Fibroblast of villous mesenchyme (primary cell): ENCODE data around the gene ESRRB. TPM values are rescaled to one million over a fixed set of nuclear protein-coding genes. Genes with fewer than 3 reads are reported as not detected.
"Not testable (repeated sequence)": the region's sequence is repeated elsewhere in the genome, so short reads cannot be mapped to it uniquely, and the experiment has no call there.

Source experiments
- DNase-seq: peaks from one replicate; pipeline ENCODE4 v3.0.0-alpha.2; 2010; ENCODE audit warnings: low read depth
- H3K4me3 ChIP-seq: 2 replicates; pipeline ENCODE4 v1.5.1; 2011; ENCODE audit warnings: low read depth, mild to moderate bottlenecking, low read length
- CTCF ChIP-seq: IDR thresholded peaks from 2 replicates; pipeline ENCODE4 v1.5.1; 2012; ENCODE audit warnings: low read depth, mild to moderate bottlenecking, low read length; ENCODE audit not compliant: insufficient read depth
- total RNA-seq: library from RNA; depleted of rRNA; stranded (reverse); fragments of >200 nt; gene quantifications from 2 replicates; pipeline ENCODE4 v1.2.3, GENCODE V29; 2012

ESRRB gene
- total RNA-seq, 1 donor = not detected

- H3K4me3 ChIP-seq = no peak overlapping the region
- no peak for TF ChIP-seq CTCF
- DNase-seq = no peak
These were observed 149.3 kb downstream of the ESRRB start for GRCh38 chr14:76525106-76525821.

GRCh38 chr14:76531085-76531484, 155.1 kb downstream of the ESRRB start:
- no peak for DNase-seq
- TF ChIP-seq CTCF = no peak
- H3K4me3 ChIP-seq = no peak overlapping the region

GRCh38 chr14:76531821-76532318, 155.9 kb downstream of the ESRRB start:
- H3K4me3 ChIP-seq = no peak overlapping the region
- no peak for TF ChIP-seq CTCF
- DNase-seq = no peak

- not testable (repeated sequence) for DNase-seq
These were observed 160.7 kb downstream of the ESRRB start for GRCh38 chr14:76536636-76537035.

GRCh38 chr14:76537906-76538647, 162.1 kb downstream of the ESRRB start:
- no peak for DNase-seq
- TF ChIP-seq CTCF = no peak
- H3K4me3 ChIP-seq = no peak overlapping the region

More at GRCh38 chr14:76536636-76537035, 160.7 kb downstream of the ESRRB start:
- H3K4me3 ChIP-seq = not testable (repeated sequence)

- DNase-seq = no peak
- H3K4me3 ChIP-seq = no peak overlapping the region
- no peak for TF ChIP-seq CTCF
These were observed 162.7 kb downstream of the ESRRB start for GRCh38 chr14:76538648-76539008.

- H3K4me3 ChIP-seq = no peak overlapping the region
- no peak for TF ChIP-seq CTCF
- no peak for DNase-seq
These were observed 163.2 kb downstream of the ESRRB start for GRCh38 chr14:76539130-76539529.
